ENCODE results near the gene DUOX2.

DUOX2 gene

DNA sequence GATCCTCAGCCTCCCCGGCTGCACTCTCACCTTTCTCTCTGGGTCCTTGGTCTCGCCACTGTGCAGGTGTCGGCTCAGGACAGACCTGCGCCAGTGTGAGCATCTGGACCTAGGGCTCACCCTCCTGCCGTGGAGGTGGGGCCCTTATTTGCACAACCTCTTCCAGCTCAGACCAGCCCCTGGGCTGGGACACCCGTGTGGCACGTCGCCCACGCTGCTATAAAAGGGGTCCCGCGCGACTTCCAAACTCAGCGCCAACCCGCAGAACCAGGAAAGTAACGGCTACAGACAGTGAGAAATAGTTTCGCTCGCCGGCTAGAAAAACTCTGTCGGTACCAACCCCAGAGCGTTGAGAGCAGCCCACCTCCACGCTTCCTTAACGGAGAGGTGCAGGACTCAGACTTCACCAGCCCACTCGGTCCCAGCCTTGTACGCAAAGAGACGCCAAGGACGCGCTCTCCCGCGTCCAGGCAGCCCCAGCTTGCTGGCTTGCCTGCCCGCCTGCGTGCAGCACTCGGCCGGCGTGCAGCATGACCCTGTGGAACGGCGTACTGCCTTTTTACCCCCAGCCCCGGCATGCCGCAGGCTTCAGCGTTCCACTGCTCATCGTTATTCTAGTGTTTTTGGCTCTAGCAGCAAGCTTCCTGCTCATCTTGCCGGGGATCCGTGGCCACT is at the start of gene DUOX2, which contains the start of gene DUOXA2:
Gene DUOX2 (minus strand): TSS at position 97 of the 675 bp plus-strand sequence. CDS start 761 bp downstream, outside the sequence.
Gene DUOXA2 (plus strand): TSS at position 251 of the 675 bp plus-strand sequence. CDS start 280 bp downstream, at position 531.
- peaks cover 51 to 65% of the 10 kb centered on the region in 2 donors for H3K27me3 ChIP-seq (ENCODE audit: control insufficient read depth in 2 of 2, insufficient read depth in 2 of 2, low read length in 2 of 2)
- peak within 1 kb of the TSS in 1 of 2 donors; percentile 37 for H3K4me3 ChIP-seq (ENCODE audit: low read length in 2 of 2)

DNA sequence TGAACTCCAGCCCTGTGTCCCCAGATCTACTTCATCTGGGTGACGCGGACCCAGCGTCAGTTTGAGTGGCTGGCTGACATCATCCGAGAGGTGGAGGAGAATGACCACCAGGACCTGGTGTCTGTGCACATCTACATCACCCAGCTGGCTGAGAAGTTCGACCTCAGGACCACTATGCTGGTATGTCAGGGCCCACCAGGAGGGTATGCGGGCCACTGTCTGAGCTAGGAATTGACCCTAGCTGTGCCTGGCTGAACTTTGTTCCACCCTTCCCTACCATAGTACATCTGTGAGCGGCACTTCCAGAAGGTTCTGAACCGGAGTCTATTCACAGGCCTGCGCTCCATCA is 49.5 kb upstream of the DUOX2 start:
- no peak overlapping the region for H3K4me3 ChIP-seq (ENCODE audit: low read length in 2 of 2)
- H3K9ac ChIP-seq (ENCODE audit: low read depth in 1 of 2, low read length in 2 of 2): no peak overlapping the region
- H3K4me1 ChIP-seq (ENCODE audit: control insufficient read depth in 2 of 2, insufficient read depth in 2 of 2, low read length in 2 of 2): peaks cover 2 to 4% of the 10 kb centered on the region in 2 donors
- no peaks in the 10 kb centered on the region for H3K9me3 ChIP-seq (ENCODE audit: control insufficient read depth in 2 of 2, low read length in 2 of 2)
- no peak overlapping the region for H3K27ac ChIP-seq (ENCODE audit: low read depth in 2 of 2, low read length in 2 of 2)
- H3K36me3 ChIP-seq (ENCODE audit: control insufficient read depth in 2 of 2, insufficient read depth in 2 of 2, low read length in 2 of 2): no peaks in the 10 kb centered on the region
- H3K27me3 ChIP-seq (ENCODE audit: control insufficient read depth in 2 of 2, insufficient read depth in 2 of 2, low read length in 2 of 2): no peaks in the 10 kb centered on the region

More for the DNA sequence above, at the start of gene DUOX2, which contains the start of gene DUOXA2:
- Histone ChIP-seq H3K9me3 (ENCODE audit: control insufficient read depth in 2 of 2, low read length in 2 of 2) (no peaks in the 10 kb centered on the region), H3K36me3 (ENCODE audit: control insufficient read depth in 2 of 2, insufficient read depth in 2 of 2, low read length in 2 of 2) (no peaks in the 10 kb centered on the region), H3K27ac (ENCODE audit: low read depth in 2 of 2, low read length in 2 of 2) (no peak within 1 kb of the TSS), H3K4me1 (ENCODE audit: control insufficient read depth in 2 of 2, insufficient read depth in 2 of 2, low read length in 2 of 2) (peaks cover 15 to 18% of the 10 kb centered on the region in 2 donors), H3K9ac (ENCODE audit: low read depth in 1 of 2, low read length in 2 of 2) (no peak within 1 kb of the TSS)

DNA sequence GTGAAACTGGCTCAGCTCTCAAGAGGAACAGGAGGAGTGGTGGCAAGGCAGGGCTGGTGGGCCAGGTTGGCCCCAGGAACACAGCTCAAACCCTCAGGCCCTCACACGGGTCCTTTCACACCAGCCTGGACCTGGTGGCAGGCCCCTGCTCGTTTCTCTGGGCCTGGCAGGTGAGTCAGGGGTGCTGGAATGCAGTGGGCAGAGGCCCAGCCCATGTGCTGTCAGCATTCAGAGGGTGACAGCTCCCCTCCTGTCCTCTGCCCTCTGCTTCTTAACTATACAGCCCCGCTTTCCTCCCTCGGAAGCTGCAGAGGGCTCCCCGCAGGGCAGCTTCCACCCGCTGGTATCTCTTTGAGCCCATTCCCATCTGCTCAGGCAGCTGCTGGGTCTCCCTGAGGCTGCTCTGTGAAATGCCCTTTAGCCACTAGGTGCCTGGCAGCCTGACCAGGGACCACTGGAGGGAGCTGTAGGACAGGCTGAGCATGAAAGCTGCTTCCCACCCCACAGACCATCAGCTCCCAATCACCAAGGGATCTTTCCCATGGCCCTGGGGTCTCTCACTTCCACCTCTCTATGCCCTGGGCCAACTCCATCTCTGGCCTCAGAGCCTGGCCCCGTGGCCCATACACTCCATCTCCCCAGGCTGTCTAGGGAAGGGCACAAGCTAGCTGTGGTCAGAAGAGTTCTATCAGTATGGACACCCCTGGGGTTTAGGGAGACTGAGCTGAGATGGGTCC is 49.0 kb upstream of the DUOX2 start:
- Histone ChIP-seq H3K27ac (ENCODE audit: low read depth in 2 of 2, low read length in 2 of 2) (no peak overlapping the region), H3K4me3 (ENCODE audit: low read length in 2 of 2) (no peak overlapping the region), H3K9me3 (ENCODE audit: control insufficient read depth in 2 of 2, low read length in 2 of 2) (no peaks in the 10 kb centered on the region), H3K27me3 (ENCODE audit: control insufficient read depth in 2 of 2, insufficient read depth in 2 of 2, low read length in 2 of 2) (no peaks in the 10 kb centered on the region), H3K4me1 (ENCODE audit: control insufficient read depth in 2 of 2, insufficient read depth in 2 of 2, low read length in 2 of 2) (peaks cover 2 to 4% of the 10 kb centered on the region in 2 donors), H3K36me3 (ENCODE audit: control insufficient read depth in 2 of 2, insufficient read depth in 2 of 2, low read length in 2 of 2) (no peaks in the 10 kb centered on the region), H3K9ac (ENCODE audit: low read depth in 1 of 2, low read length in 2 of 2) (no peak overlapping the region)

DNA sequence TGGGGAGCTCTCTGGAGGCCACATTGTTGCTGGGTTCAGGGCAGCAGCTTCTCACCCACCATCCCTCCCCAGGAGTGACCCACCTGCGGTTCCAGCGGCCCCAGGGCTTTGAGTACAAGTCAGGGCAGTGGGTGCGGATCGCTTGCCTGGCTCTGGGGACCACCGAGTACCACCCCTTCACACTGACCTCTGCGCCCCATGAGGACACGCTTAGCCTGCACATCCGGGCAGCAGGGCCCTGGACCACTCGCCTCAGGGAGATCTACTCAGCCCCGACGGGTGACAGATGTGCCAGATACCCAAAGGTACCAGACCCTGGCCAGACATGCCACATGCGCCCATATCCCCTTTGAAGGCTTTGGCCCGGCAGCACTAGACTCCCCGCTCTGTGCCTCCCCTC is 47.7 kb upstream of the DUOX2 start:
- no peaks in the 10 kb centered on the region for H3K36me3 ChIP-seq (ENCODE audit: control insufficient read depth in 2 of 2, insufficient read depth in 2 of 2, low read length in 2 of 2)
- no peak overlapping the region for H3K27ac ChIP-seq (ENCODE audit: low read depth in 2 of 2, low read length in 2 of 2)
- no peak overlapping the region for H3K9ac ChIP-seq (ENCODE audit: low read depth in 1 of 2, low read length in 2 of 2)
- peaks cover 2 to 4% of the 10 kb centered on the region in 2 donors for H3K4me1 ChIP-seq (ENCODE audit: control insufficient read depth in 2 of 2, insufficient read depth in 2 of 2, low read length in 2 of 2)
- H3K9me3 ChIP-seq (ENCODE audit: control insufficient read depth in 2 of 2, low read length in 2 of 2): no peaks in the 10 kb centered on the region
- H3K27me3 ChIP-seq (ENCODE audit: control insufficient read depth in 2 of 2, insufficient read depth in 2 of 2, low read length in 2 of 2): no peaks in the 10 kb centered on the region
- H3K4me3 ChIP-seq (ENCODE audit: low read length in 2 of 2): no peak overlapping the region

DNA sequence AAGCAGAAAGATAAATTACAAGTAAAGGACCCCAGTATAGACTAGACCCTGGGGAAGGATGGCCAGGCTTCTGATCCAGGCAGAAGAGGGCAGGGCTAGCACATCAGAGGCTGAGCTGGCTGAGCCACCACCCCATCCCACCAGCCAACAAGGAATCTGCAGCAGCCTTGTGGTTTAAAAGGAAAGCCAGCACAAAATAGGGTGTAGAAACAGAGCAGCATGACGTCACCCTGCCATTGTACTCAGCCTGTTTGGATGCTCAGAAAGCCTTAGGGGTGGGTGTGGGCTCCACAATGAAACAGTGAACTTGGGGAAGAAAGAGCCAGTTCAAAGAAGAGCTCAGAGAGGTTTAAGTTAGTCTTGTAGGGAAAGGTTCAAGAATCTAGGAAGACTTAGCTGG is 44.0 kb upstream of the DUOX2 start:
- no peaks in the 10 kb centered on the region for H3K36me3 ChIP-seq (ENCODE audit: control insufficient read depth in 2 of 2, insufficient read depth in 2 of 2, low read length in 2 of 2)
- H3K9ac ChIP-seq (ENCODE audit: low read depth in 1 of 2, low read length in 2 of 2): no peak overlapping the region
- no peak overlapping the region for H3K4me3 ChIP-seq (ENCODE audit: low read length in 2 of 2)
- H3K4me1 ChIP-seq (ENCODE audit: control insufficient read depth in 2 of 2, insufficient read depth in 2 of 2, low read length in 2 of 2): peaks cover 0 to 4% of the 10 kb centered on the region in 2 donors
- H3K27me3 ChIP-seq (ENCODE audit: control insufficient read depth in 2 of 2, insufficient read depth in 2 of 2, low read length in 2 of 2): no peaks in the 10 kb centered on the region
- H3K9me3 ChIP-seq (ENCODE audit: control insufficient read depth in 2 of 2, low read length in 2 of 2): no peaks in the 10 kb centered on the region
- H3K27ac ChIP-seq (ENCODE audit: low read depth in 2 of 2, low read length in 2 of 2): no peak overlapping the region

DNA sequence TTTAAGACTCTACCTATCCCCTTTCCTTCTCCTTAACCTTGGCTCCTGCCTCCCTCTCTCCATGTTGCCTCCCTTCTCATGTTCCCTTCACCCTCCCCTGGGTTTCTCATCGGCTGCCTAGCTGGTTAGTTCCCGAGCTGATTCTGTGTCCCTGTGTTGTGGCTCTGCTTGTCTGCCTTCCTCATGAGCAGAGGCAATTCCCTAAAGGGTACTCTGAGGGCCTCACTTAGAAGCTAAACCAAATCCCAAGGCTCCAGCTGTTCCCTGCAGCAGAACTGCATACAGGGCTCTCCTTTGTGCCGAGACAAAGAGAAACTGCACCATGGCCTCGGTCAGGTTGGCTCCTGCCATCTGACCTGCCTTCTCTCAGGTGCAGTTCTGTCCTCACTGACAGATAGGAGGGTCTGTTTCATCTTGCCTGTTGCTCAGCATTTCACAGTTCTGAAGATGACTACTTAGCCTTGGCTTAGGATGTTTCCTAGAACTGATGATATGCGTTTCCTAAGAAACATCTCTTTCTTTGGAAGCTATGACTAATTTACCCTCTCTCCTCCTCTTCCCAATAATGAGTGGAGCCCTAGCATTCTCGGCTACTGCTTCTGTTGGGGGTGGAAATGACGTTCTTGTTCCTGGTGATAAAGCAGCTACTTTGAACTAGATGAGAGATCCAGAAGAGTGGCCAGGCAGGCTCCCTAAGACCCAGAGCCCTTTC is 42.9 kb upstream of the DUOX2 start:
- no peak overlapping the region for H3K9ac ChIP-seq (ENCODE audit: low read depth in 1 of 2, low read length in 2 of 2)
- no peak overlapping the region for H3K27ac ChIP-seq (ENCODE audit: low read depth in 2 of 2, low read length in 2 of 2)
- H3K9me3 ChIP-seq (ENCODE audit: control insufficient read depth in 2 of 2, low read length in 2 of 2): no peaks in the 10 kb centered on the region
- H3K36me3 ChIP-seq (ENCODE audit: control insufficient read depth in 2 of 2, insufficient read depth in 2 of 2, low read length in 2 of 2): no peaks in the 10 kb centered on the region
- H3K4me1 ChIP-seq (ENCODE audit: control insufficient read depth in 2 of 2, insufficient read depth in 2 of 2, low read length in 2 of 2): no peaks in the 10 kb centered on the region
- H3K27me3 ChIP-seq (ENCODE audit: control insufficient read depth in 2 of 2, insufficient read depth in 2 of 2, low read length in 2 of 2): no peaks in the 10 kb centered on the region
- H3K4me3 ChIP-seq (ENCODE audit: low read length in 2 of 2): no peak overlapping the region

DNA sequence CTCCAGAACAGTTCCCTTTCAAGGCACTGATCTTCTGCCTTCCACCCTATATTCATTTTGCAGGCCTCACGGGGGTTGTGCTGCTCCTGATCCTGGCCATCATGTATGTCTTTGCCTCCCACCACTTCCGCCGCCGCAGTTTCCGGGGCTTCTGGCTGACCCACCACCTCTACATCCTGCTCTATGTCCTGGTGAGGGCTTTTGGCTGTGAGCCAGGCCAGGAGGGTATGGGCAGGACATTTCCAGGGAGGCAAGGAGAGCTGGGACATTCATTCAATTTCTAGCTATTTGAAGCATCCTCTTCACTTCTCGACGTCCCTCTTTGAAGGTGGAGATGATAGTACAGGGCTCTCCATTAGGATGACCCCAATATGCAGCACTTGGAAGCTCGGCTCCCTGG is 41.8 kb upstream of the DUOX2 start:
- Histone ChIP-seq H3K4me1 (ENCODE audit: control insufficient read depth in 2 of 2, insufficient read depth in 2 of 2, low read length in 2 of 2) (no peaks in the 10 kb centered on the region), H3K27ac (ENCODE audit: low read depth in 2 of 2, low read length in 2 of 2) (no peak overlapping the region), H3K4me3 (ENCODE audit: low read length in 2 of 2) (no peak overlapping the region), H3K9ac (ENCODE audit: low read depth in 1 of 2, low read length in 2 of 2) (no peak overlapping the region), H3K9me3 (ENCODE audit: control insufficient read depth in 2 of 2, low read length in 2 of 2) (no peaks in the 10 kb centered on the region), H3K36me3 (ENCODE audit: control insufficient read depth in 2 of 2, insufficient read depth in 2 of 2, low read length in 2 of 2) (no peaks in the 10 kb centered on the region), H3K27me3 (ENCODE audit: control insufficient read depth in 2 of 2, insufficient read depth in 2 of 2, low read length in 2 of 2) (no peaks in the 10 kb centered on the region)

DNA sequence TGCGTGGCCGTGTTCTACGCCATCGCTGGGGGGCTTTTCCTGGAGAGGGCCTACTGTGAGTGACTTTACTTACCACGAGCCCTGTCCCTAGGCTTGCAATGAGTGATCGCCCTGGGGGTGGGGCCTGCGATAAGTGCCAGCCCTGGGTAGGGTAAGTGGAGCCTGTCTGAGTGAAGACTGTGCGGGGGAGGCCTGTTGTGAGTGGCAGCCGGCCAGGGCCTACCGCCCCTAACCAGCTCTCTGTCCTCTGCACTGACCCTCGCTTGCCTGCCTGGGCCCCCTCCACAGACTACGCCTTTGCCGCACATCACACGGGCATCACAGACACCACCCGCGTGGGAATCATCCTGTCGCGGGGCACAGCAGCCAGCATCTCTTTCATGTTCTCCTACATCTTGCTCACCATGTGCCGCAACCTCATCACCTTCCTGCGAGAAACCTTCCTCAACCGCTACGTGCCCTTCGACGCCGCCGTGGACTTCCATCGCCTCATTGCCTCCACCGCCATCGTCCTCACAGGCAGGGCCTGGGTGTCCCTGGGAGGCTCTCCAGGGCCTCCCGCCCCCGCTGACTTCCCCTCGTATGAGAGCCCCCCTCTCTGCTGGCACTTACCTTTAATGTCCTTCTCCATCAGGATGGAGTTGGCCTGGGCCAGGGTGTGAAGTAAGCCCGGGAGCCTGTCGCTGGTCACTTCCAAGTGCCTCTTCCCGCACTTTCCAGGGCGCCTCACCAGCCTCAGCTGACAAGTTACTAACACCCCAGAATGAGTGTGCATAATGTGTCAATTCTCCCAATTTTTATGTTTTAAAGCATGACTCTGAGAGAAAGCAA is 38.2 kb upstream of the DUOX2 start:
- no peak overlapping the region for H3K4me3 ChIP-seq (ENCODE audit: low read length in 2 of 2)
- H3K27ac ChIP-seq (ENCODE audit: low read depth in 2 of 2, low read length in 2 of 2): no peak overlapping the region

DNA sequence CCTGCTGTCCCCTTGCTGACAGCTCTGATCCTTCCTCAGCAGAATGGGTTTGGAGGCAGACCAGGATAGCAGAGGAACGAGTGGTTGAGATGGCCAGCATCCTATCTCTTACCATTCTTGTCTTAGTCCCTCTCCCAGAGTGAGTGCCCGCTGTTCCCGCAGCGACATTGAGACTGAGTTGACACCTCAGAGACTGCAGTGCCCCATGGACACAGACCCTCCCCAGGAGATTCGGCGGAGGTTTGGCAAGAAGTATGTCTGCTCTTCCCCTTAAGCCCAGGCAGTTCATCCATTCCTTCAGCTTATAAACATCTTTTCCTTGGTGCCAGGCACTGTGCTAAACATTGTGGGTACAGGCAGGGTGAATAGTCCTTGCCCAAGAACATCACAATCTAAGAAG is 37.0 kb upstream of the DUOX2 start:
- H3K4me1 ChIP-seq (ENCODE audit: control insufficient read depth in 2 of 2, insufficient read depth in 2 of 2, low read length in 2 of 2): peaks cover 3 to 6% of the 10 kb centered on the region in 2 donors
- no peak overlapping the region for H3K27ac ChIP-seq (ENCODE audit: low read depth in 2 of 2, low read length in 2 of 2)
- no peaks in the 10 kb centered on the region for H3K36me3 ChIP-seq (ENCODE audit: control insufficient read depth in 2 of 2, insufficient read depth in 2 of 2, low read length in 2 of 2)
- no peak overlapping the region for H3K4me3 ChIP-seq (ENCODE audit: low read length in 2 of 2)
- H3K9me3 ChIP-seq (ENCODE audit: control insufficient read depth in 2 of 2, low read length in 2 of 2): no peaks in the 10 kb centered on the region
- H3K27me3 ChIP-seq (ENCODE audit: control insufficient read depth in 2 of 2, insufficient read depth in 2 of 2, low read length in 2 of 2): no peaks in the 10 kb centered on the region
- no peak overlapping the region for H3K9ac ChIP-seq (ENCODE audit: low read depth in 1 of 2, low read length in 2 of 2)

More for the DNA sequence above, 38.2 kb upstream of the DUOX2 start:
- no peaks in the 10 kb centered on the region for H3K36me3 ChIP-seq (ENCODE audit: control insufficient read depth in 2 of 2, insufficient read depth in 2 of 2, low read length in 2 of 2)
- H3K27me3 ChIP-seq (ENCODE audit: control insufficient read depth in 2 of 2, insufficient read depth in 2 of 2, low read length in 2 of 2): no peaks in the 10 kb centered on the region
- no peaks in the 10 kb centered on the region for H3K4me1 ChIP-seq (ENCODE audit: control insufficient read depth in 2 of 2, insufficient read depth in 2 of 2, low read length in 2 of 2)
- no peak overlapping the region for H3K9ac ChIP-seq (ENCODE audit: low read depth in 1 of 2, low read length in 2 of 2)
- no peaks in the 10 kb centered on the region for H3K9me3 ChIP-seq (ENCODE audit: control insufficient read depth in 2 of 2, low read length in 2 of 2)

All from mucosa of rectum (tissue), 2 donors.